ENCODE results near the gene PDZD2.

GRCh38 chr5:31626604-31627234 is 12.2 kb upstream of the PDZD2 start:
- no peak for TF ChIP-seq SP1 (IDR thresholded peaks at IDR 0.05; ENCODE audit: low read depth)
- TF ChIP-seq POLR2A (IDR thresholded peaks at IDR 0.05; ENCODE audit: borderline replicate concordance, extremely low read depth, insufficient read depth, insufficient read length) = no peak
- TF ChIP-seq CTCF (IDR thresholded peaks at IDR 0.05 in 2 of 3, conservative IDR thresholded peaks at IDR 0.05 in 1 of 3; ENCODE audit: borderline replicate concordance in 1 of 3, insufficient read depth in 1 of 3, low read depth in 2 of 3, low read length in 2 of 3) = no peak
- TF ChIP-seq YY1 (IDR thresholded peaks at IDR 0.05; ENCODE audit: extremely low read depth, insufficient replicate concordance, low read depth, low read length) = no peak
- TF ChIP-seq EZH2 (IDR thresholded peaks at IDR 0.05) = no peak
- TF ChIP-seq ATF3 (IDR thresholded peaks at IDR 0.05) = no peak
- TF ChIP-seq TCF7L2 (IDR thresholded peaks at IDR 0.05; ENCODE audit: borderline replicate concordance, extremely low read depth, insufficient read depth, insufficient read length) = no peak
- no peak for TF ChIP-seq SIN3A (IDR thresholded peaks at IDR 0.05; ENCODE audit: low read depth)
- no peak for TF ChIP-seq ELF1 (IDR thresholded peaks at IDR 0.05; ENCODE audit: borderline replicate concordance, low read depth)
- TF ChIP-seq EZH2phosphoT487 (IDR thresholded peaks at IDR 0.05; ENCODE audit: borderline replicate concordance) = no peak
- TF ChIP-seq RAD21 (IDR thresholded peaks at IDR 0.05; ENCODE audit: low read depth) = no peak
- no peak for TF ChIP-seq ZFX (IDR thresholded peaks at IDR 0.05)
- no peak for TF ChIP-seq REST (IDR thresholded peaks at IDR 0.05; ENCODE audit: low read depth)
- no peak for TF ChIP-seq POLR2AphosphoS5 (IDR thresholded peaks at IDR 0.05; ENCODE audit: low read depth, low read length)
